GM18508 (cell line): ENCODE measurements around the gene COMMD3.
"Not testable (repeated sequence)": the region's sequence is repeated elsewhere in the genome, so short reads cannot be mapped to it uniquely, and the experiment has no call there.

ENCODE experiments used
- ATAC-seq: cut with Tn5 transposase; IDR thresholded peaks from one replicate; pipeline ENCODE4 v1.9.1; 2021; ENCODE audit warnings: moderate number of reproducible peaks; ENCODE audit not compliant: insufficient read depth, unreplicated experiment

The COMMD3 gene

GRCh38 chr10:22316286-22317075, at the start of gene COMMD3:
TSS of gene COMMD3 (plus strand) at chr10:22316388. CDS start at chr10:22316418, 30 bp downstream.
- ATAC-seq, result peak; percentile 35

- ATAC-seq, result no peak
Measured at GRCh38 chr10:22268503-22268902, 47.7 kb upstream of the COMMD3 start.

GRCh38 chr10:22271786-22272185, 44.4 kb upstream of the COMMD3 start:
- no peak for ATAC-seq

GRCh38 chr10:22278441-22278782, 37.8 kb upstream of the COMMD3 start:
- no peak for ATAC-seq

- ATAC-seq, result no peak
Measured at GRCh38 chr10:22280078-22280477, 36.1 kb upstream of the COMMD3 start.

GRCh38 chr10:22285130-22285529, 31.1 kb upstream of the COMMD3 start:
- no peak for ATAC-seq

- ATAC-seq, result no peak
Measured at GRCh38 chr10:22293747-22294404, 22.3 kb upstream of the COMMD3 start.

- no peak for ATAC-seq
Measured at GRCh38 chr10:22294694-22295093, 21.5 kb upstream of the COMMD3 start.

- no peak for ATAC-seq
Measured at GRCh38 chr10:22301193-22301592, 15.0 kb upstream of the COMMD3 start.

GRCh38 chr10:22303461-22303860, 12.7 kb upstream of the COMMD3 start:
- ATAC-seq, result no peak

GRCh38 chr10:22305721-22306120, 10.5 kb upstream of the COMMD3 start:
- ATAC-seq, result no peak

- ATAC-seq, result peak; percentile 97
Measured at GRCh38 chr10:22308390-22308789, 7.8 kb upstream of the COMMD3 start.

- ATAC-seq, result no peak
Measured at GRCh38 chr10:22309180-22310000, 6.8 kb upstream of the COMMD3 start.

GRCh38 chr10:22310012-22310411, 6.2 kb upstream of the COMMD3 start:
- ATAC-seq, result not testable (repeated sequence)

GRCh38 chr10:22310928-22311327, 5.3 kb upstream of the COMMD3 start:
- ATAC-seq, result no peak

- ATAC-seq, result no peak
Measured at GRCh38 chr10:22314852-22315251, 1.3 kb upstream of the COMMD3 start.

- peak; percentile 6 for ATAC-seq
Measured at GRCh38 chr10:22315455-22316285, 518 bp upstream of the COMMD3 start.

GRCh38 chr10:22317076-22317370, 835 bp downstream of the COMMD3 start:
- ATAC-seq, result peak; percentile 22

GRCh38 chr10:22317771-22318565, 1.8 kb downstream of the COMMD3 start:
- ATAC-seq, result no peak

- ATAC-seq, result no peak
Measured at GRCh38 chr10:22318772-22319171, 2.6 kb downstream of the COMMD3 start.
